Measurements from ENCODE around the gene MTA3. TPM values are rescaled to one million over a fixed set of nuclear protein-coding genes. Genes with fewer than 3 reads are reported as not detected.
"Not testable (repeated sequence)": the region's sequence is repeated elsewhere in the genome, so short reads cannot be mapped to it uniquely, and the experiment has no call there.

Gene MTA3
- total RNA-seq, 6 donors from 2014 or later = 18.2 to 59.7 (median 27.0) TPM

- H3K27me3 ChIP-seq = no peaks in the 10 kb centered on the region
- no peak for TF ChIP-seq EP300 (IDR thresholded peaks at IDR 0.05)
- TF ChIP-seq CTCF (IDR thresholded peaks at IDR 0.05) = no peak
- TF ChIP-seq POLR2AphosphoS5 (IDR thresholded peaks at IDR 0.05) = no peak
- no peak for TF ChIP-seq POLR2A (IDR thresholded peaks at IDR 0.05)
- ATAC-seq (ENCODE audit: low FRiP score in 2 of 2) (no peak), DNase-seq (no peak)
- WGBS, 2 donors = 77 to 79% methylated on average over 5 of the region's 5 CpGs
- no peaks in the 10 kb centered on the region for H3K4me1 ChIP-seq
- H3K9me3 ChIP-seq = no peaks in the 10 kb centered on the region
- H3K36me3 ChIP-seq = no peaks in the 10 kb centered on the region
- H3K27ac ChIP-seq = no peak overlapping the region
- H3K4me3 ChIP-seq = no peak overlapping the region
Observed at GRCh38 chr2:42639340-42640077, 71.1 kb downstream of the MTA3 start.

- 97 to 98% methylated on average over 1 of the region's 1 CpG for WGBS, 2 donors
- DNase-seq = no peak
Observed at GRCh38 chr2:42640261-42640660, 71.8 kb downstream of the MTA3 start.

GRCh38 chr2:42642371-42642770 lies 73.9 kb downstream of the MTA3 start:
- not testable (repeated sequence) for H3K4me3 ChIP-seq; H3K9me3 ChIP-seq; ATAC-seq (ENCODE audit: low FRiP score in 2 of 2); DNase-seq; H3K27ac ChIP-seq; H3K4me1 ChIP-seq; H3K27me3 ChIP-seq
- 93 to 94% methylated on average over 2 of the region's 2 CpGs for WGBS, 2 donors
- peaks cover 0 to 16% (median 1%) of the 10 kb centered on the region in 4 donors for H3K36me3 ChIP-seq

More at GRCh38 chr2:42640261-42640660, 71.8 kb downstream of the MTA3 start:
- peaks cover 0 to 7% (median 0%) of the 10 kb centered on the region in 4 donors for H3K36me3 ChIP-seq
- no peaks in the 10 kb centered on the region for H3K4me1 ChIP-seq
- no peaks in the 10 kb centered on the region for H3K27me3 ChIP-seq
- ATAC-seq (ENCODE audit: low FRiP score in 2 of 2) = no peak
- no peak for TF ChIP-seq POLR2AphosphoS5 (IDR thresholded peaks at IDR 0.05)
- TF ChIP-seq CTCF (IDR thresholded peaks at IDR 0.05) = no peak
- TF ChIP-seq POLR2A (IDR thresholded peaks at IDR 0.05) = no peak
- no peak for TF ChIP-seq EP300 (IDR thresholded peaks at IDR 0.05)
- H3K27ac ChIP-seq = no peak overlapping the region
- H3K4me3 ChIP-seq = no peak overlapping the region
- H3K9me3 ChIP-seq = no peaks in the 10 kb centered on the region

- no peak for DNase-seq
- H3K27ac ChIP-seq = no peak overlapping the region
- H3K36me3 ChIP-seq = peaks cover 0 to 16% (median 1%) of the 10 kb centered on the region in 4 donors
- TF ChIP-seq POLR2AphosphoS5 (IDR thresholded peaks at IDR 0.05) (no peak), EP300 (IDR thresholded peaks at IDR 0.05) (no peak), POLR2A (IDR thresholded peaks at IDR 0.05) (no peak), CTCF (IDR thresholded peaks at IDR 0.05) (no peak)
- H3K4me1 ChIP-seq = no peaks in the 10 kb centered on the region
- H3K9me3 ChIP-seq = no peaks in the 10 kb centered on the region
- WGBS, 2 donors = 97 to 100% methylated on average over 2 of the region's 2 CpGs
- ATAC-seq (ENCODE audit: low FRiP score in 2 of 2) = no peak
- no peaks in the 10 kb centered on the region for H3K27me3 ChIP-seq
- H3K4me3 ChIP-seq = no peak overlapping the region
Observed at GRCh38 chr2:42645551-42645950, 77.1 kb downstream of the MTA3 start.

GRCh38 chr2:42648796-42649195 lies 80.4 kb downstream of the MTA3 start:
- Histone ChIP-seq H3K27ac (no peak overlapping the region), H3K27me3 (no peaks in the 10 kb centered on the region), H3K9me3 (no peaks in the 10 kb centered on the region), H3K4me1 (peaks cover 0 to 5% (median 0%) of the 10 kb centered on the region in 4 donors), H3K36me3 (peaks cover 0 to 16% (median 1%) of the 10 kb centered on the region in 4 donors), H3K4me3 (no peak overlapping the region)
- no peak for DNase-seq
- WGBS, 2 donors = 75 to 81% methylated on average over 8 of the region's 8 CpGs
- TF ChIP-seq POLR2A (IDR thresholded peaks at IDR 0.05) (no peak), EP300 (IDR thresholded peaks at IDR 0.05) (no peak), CTCF (IDR thresholded peaks at IDR 0.05) (no peak), POLR2AphosphoS5 (IDR thresholded peaks at IDR 0.05) (no peak)
- no peak for ATAC-seq (ENCODE audit: low FRiP score in 2 of 2)

Measured in upper lobe of left lung (tissue), 6 donors.